CD4-positive, alpha-beta T cell (primary cell): ENCODE results near the gene RPS25. TPM values are rescaled to one million over a fixed set of nuclear protein-coding genes. Genes with fewer than 3 reads are reported as not detected.
"Not testable (repeated sequence)": the region's sequence is repeated elsewhere in the genome, so short reads cannot be mapped to it uniquely, and the experiment has no call there.

Experiments
- ATAC-seq: fragments of 200-7000 bp; cut with Tn5 transposase; one replicate; pipeline ENCODE4 v1.10.0; 2022; ENCODE audit warnings: mild to moderate bottlenecking; ENCODE audit not compliant: poor library complexity
- CTCF ChIA-PET: fragments of 350-600 bp; sonication (Branson Sonifier 250); formaldehyde crosslinking; loops from one replicate; lab custom pipeline; 2021; ENCODE audit warnings: antibody characterized with exemption, inconsistent platforms; lab: Charles Lee
- POLR2A ChIA-PET: fragments of 350-600 bp; sonication (Branson Sonifier 250); formaldehyde crosslinking; loops from one replicate; lab custom pipeline; 2021; ENCODE audit warnings: antibody characterized with exemption, inconsistent platforms; lab: Charles Lee
- DNase-seq, 14 experiments: peaks; one replicate each; pipeline ENCODE4 v3.0.0-alpha.2; 2013 to 2020; ENCODE audit warnings: mixed read lengths in 2 of 14
- H3K27ac ChIP-seq, 2 donors: one replicate each; pipeline versions ENCODE4 v1.5.1 to v1.7.0; 2013; ENCODE audit warnings: low read length in 2 of 2, low read depth in 1 of 2, mild to moderate bottlenecking in 1 of 2
- H3K27me3 ChIP-seq, 2 experiments: 1 replicate in 1 of 2; 2 replicates in 1 of 2; pipeline versions ENCODE4 v1.6.1 to v1.7.0; 2013; ENCODE audit warnings: low read length in 2 of 2, control low read depth in 1 of 2, mild to moderate bottlenecking in 1 of 2, moderate library complexity in 1 of 2; ENCODE audit not compliant: insufficient read depth in 2 of 2, control insufficient read depth in 1 of 2
- H3K36me3 ChIP-seq: one replicate; pipeline ENCODE4 v1.6.1; 2013; ENCODE audit warnings: low read length, control low read depth; ENCODE audit not compliant: insufficient read depth
- H3K4me1 ChIP-seq: one replicate; pipeline ENCODE4 v1.6.1; 2013; ENCODE audit warnings: low read length, control low read depth; ENCODE audit not compliant: insufficient read depth
- H3K4me3 ChIP-seq: one replicate; pipeline ENCODE4 v1.5.1; 2013; ENCODE audit warnings: mild to moderate bottlenecking, low read length, moderate library complexity
- H3K9me3 ChIP-seq, 2 experiments: 1 replicate in 1 of 2; 2 replicates in 1 of 2; pipeline versions ENCODE4 v1.6.1 to v1.7.0; 2013; ENCODE audit warnings: low read length in 2 of 2, mild to moderate bottlenecking in 2 of 2, control low read depth in 1 of 2, moderate library complexity in 1 of 2; ENCODE audit not compliant: control insufficient read depth in 1 of 2, insufficient read depth in 1 of 2
- H3K27ac Mint-ChIP-seq: one replicate; pipeline ENCODE4 v1.8.0; 2020; ENCODE audit warnings: mixed read lengths
- H3K27me3 Mint-ChIP-seq: one replicate; pipeline ENCODE4 v1.8.0; 2021; ENCODE audit warnings: mixed read lengths
- H3K36me3 Mint-ChIP-seq: one replicate; pipeline ENCODE4 v1.8.0; 2021; ENCODE audit warnings: low read depth, mixed read lengths
- H3K4me1 Mint-ChIP-seq: one replicate; pipeline ENCODE4 v1.8.0; 2021; ENCODE audit warnings: low read depth, mixed read lengths
- H3K4me3 Mint-ChIP-seq: one replicate; pipeline ENCODE4 v1.8.0; 2020; ENCODE audit warnings: mild to moderate bottlenecking, mixed read lengths
- H3K9me3 Mint-ChIP-seq: one replicate; pipeline ENCODE4 v1.8.0; 2020; ENCODE audit warnings: mixed read lengths
- intact Hi-C, 2 experiments: fragments of 100-400 bp; cut with DNase I in 1 of 2; cut with micrococcal nuclease in 1 of 2; formaldehyde crosslinking; loops; one replicate each; pipeline versions ENCODE4 v1.15.1 to v1.9.0; 2023 to 2025; cut with DNase I, micrococcal nuclease
- total RNA-seq, 174 experiments: library from RNA in 2 of 174; stranded (reverse) in 2 of 174; gene quantifications; one replicate each; pipeline ENCODE4 v1.2.3 and lab custom pipeline; 2021 to 2026
- TF ChIP-seq, protein P1 (sequence below): fragments of 200-600 bp; IDR thresholded peaks from one replicate; pipeline ENCODE4 v1.8.0; 2022; ENCODE audit warnings: antibody characterized with exemption, mild to moderate bottlenecking

The RPS25 gene
- total RNA-seq, 2 experiments from 2014 or later, result 2,261 to 2,296 TPM

GRCh38 chr11:118988280-118988679 is 29.9 kb downstream of the RPS25 start:
- Mint-ChIP-seq H3K4me3 (no peak overlapping the region), H3K36me3 (no peaks in the 10 kb centered on the region), H3K4me1 (no peaks in the 10 kb centered on the region), H3K27ac (no peak overlapping the region), H3K9me3 (no peaks in the 10 kb centered on the region), H3K27me3 (no peaks in the 10 kb centered on the region)
- Histone ChIP-seq H3K36me3 (no peaks in the 10 kb centered on the region), H3K4me3 (no peak overlapping the region), H3K27ac (no peak overlapping the region), H3K27me3 (no peaks in the 10 kb centered on the region), H3K9me3 (no peaks in the 10 kb centered on the region), H3K4me1 (no peaks in the 10 kb centered on the region)
- CTCF ChIA-PET, result no interaction called here
- intact Hi-C loops, result no loop called here
- POLR2A ChIA-PET, result no interaction called here
- DNase-seq (no peak), ATAC-seq (no peak)
- TF ChIP-seq, protein P1, sequence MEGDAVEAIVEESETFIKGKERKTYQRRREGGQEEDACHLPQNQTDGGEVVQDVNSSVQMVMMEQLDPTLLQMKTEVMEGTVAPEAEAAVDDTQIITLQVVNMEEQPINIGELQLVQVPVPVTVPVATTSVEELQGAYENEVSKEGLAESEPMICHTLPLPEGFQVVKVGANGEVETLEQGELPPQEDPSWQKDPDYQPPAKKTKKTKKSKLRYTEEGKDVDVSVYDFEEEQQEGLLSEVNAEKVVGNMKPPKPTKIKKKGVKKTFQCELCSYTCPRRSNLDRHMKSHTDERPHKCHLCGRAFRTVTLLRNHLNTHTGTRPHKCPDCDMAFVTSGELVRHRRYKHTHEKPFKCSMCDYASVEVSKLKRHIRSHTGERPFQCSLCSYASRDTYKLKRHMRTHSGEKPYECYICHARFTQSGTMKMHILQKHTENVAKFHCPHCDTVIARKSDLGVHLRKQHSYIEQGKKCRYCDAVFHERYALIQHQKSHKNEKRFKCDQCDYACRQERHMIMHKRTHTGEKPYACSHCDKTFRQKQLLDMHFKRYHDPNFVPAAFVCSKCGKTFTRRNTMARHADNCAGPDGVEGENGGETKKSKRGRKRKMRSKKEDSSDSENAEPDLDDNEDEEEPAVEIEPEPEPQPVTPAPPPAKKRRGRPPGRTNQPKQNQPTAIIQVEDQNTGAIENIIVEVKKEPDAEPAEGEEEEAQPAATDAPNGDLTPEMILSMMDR, result no peak

GRCh38 chr11:118984825-118985224 is 33.3 kb downstream of the RPS25 start:
- H3K27me3 Mint-ChIP-seq, result no peaks in the 10 kb centered on the region
- Histone ChIP-seq H3K9me3 (no peaks in the 10 kb centered on the region), H3K27me3 (no peaks in the 10 kb centered on the region), H3K4me1 (no peaks in the 10 kb centered on the region), H3K27ac (no peak overlapping the region), H3K4me3 (no peak overlapping the region), H3K36me3 (no peaks in the 10 kb centered on the region)
- intact Hi-C loops, result no loop called here
- TF ChIP-seq, protein P1, result no peak
- no peaks in the 10 kb centered on the region for H3K36me3 Mint-ChIP-seq
- DNase-seq (no peak), ATAC-seq (no peak)
- no peak overlapping the region for H3K27ac Mint-ChIP-seq
- CTCF ChIA-PET, result no interaction called here
- no peak overlapping the region for H3K4me3 Mint-ChIP-seq
- H3K9me3 Mint-ChIP-seq, result no peaks in the 10 kb centered on the region
- H3K4me1 Mint-ChIP-seq, result no peaks in the 10 kb centered on the region
- POLR2A ChIA-PET, result interaction anchor here (0.5 to 1.5 kb wide), 4 partner anchors 13 to 148 kb away, joined by 3 read pairs; partner anchors contain the start of gene CENATAC

DNA sequence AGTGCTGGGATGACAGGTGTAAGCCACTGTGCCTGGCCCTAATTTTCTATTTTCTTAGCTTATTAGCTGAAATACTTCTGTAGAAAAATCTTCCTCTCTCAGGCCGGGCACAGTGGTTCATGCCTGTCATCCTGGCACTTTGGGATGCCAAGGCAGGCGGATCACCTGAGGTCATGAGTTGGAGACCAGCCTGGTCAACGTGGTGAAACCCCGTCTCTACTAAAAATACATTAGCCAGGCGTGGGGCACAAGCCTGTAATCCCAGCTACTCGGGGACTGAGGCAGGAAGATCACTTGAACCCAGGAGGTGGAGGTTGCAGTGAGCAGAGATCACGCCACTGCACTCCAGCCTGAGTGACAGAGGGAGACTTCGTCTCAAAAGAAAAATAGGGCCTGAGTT is 33.8 kb downstream of the RPS25 start:
- DNase-seq, ATAC-seq, H3K4me3 ChIP-seq, H3K36me3 Mint-ChIP-seq, H3K9me3 ChIP-seq, intact Hi-C loops, H3K4me1 ChIP-seq, CTCF ChIA-PET, H3K4me3 Mint-ChIP-seq, H3K9me3 Mint-ChIP-seq, H3K27me3 Mint-ChIP-seq, H3K27ac Mint-ChIP-seq, H3K36me3 ChIP-seq, H3K27me3 ChIP-seq, H3K27ac ChIP-seq, H3K4me1 Mint-ChIP-seq: not testable (repeated sequence)
- POLR2A ChIA-PET, result interaction anchor here (0.5 to 1.5 kb wide), 4 partner anchors 54 to 148 kb away, joined by 3 read pairs; no protein-coding TSS in a partner anchor

- ATAC-seq (no peak), DNase-seq (no peak)
- H3K27ac ChIP-seq, result no peak overlapping the region
- no peaks in the 10 kb centered on the region for H3K36me3 ChIP-seq
- no peaks in the 10 kb centered on the region for H3K9me3 ChIP-seq
- Mint-ChIP-seq H3K9me3 (no peaks in the 10 kb centered on the region), H3K4me1 (no peaks in the 10 kb centered on the region), H3K36me3 (no peaks in the 10 kb centered on the region), H3K27me3 (peaks cover 3% of the 10 kb centered on the region), H3K4me3 (no peak overlapping the region), H3K27ac (no peak overlapping the region)
- ChIA-PET CTCF (no interaction called here), POLR2A (no interaction called here)
- H3K4me1 ChIP-seq, result no peaks in the 10 kb centered on the region
- intact Hi-C loops, result no loop called here
- peaks cover 0 to 9% of the 10 kb centered on the region in 2 experiments for H3K27me3 ChIP-seq
- TF ChIP-seq, protein P1, result no peak
- H3K4me3 ChIP-seq, result no peak overlapping the region
Measured at GRCh38 chr11:118980191-118980881, 37.8 kb downstream of the RPS25 start.
